KMS-11 (cell line): Measurements from ENCODE around the gene BAIAP2.

Experiments used
- H2AFZ ChIP-seq: fragments of 200-600 bp; sonication (generic); 2 replicates; pipeline ENCODE4 v1.6.1; 2016; ENCODE audit warnings: antibody characterized with exemption, mixed run types, low read depth
- H3K27ac ChIP-seq: fragments of 200-600 bp; sonication (generic); 2 replicates; pipeline ENCODE4 v1.6.1; 2016; ENCODE audit warnings: mild to moderate bottlenecking, mixed run types
- H3K27me3 ChIP-seq: fragments of 200-600 bp; sonication (generic); 2 replicates; pipeline ENCODE4 v1.6.1; 2017; ENCODE audit warnings: mild to moderate bottlenecking, low read depth, mixed run types, moderate library complexity; ENCODE audit not compliant: insufficient read depth
- H3K36me3 ChIP-seq: fragments of 200-600 bp; sonication (generic); 2 replicates; pipeline ENCODE4 v1.6.1; 2017; ENCODE audit warnings: mild to moderate bottlenecking, mixed run types; ENCODE audit not compliant: insufficient read depth
- H3K4me1 ChIP-seq: fragments of 200-600 bp; sonication (generic); 2 replicates; pipeline ENCODE4 v1.6.1; 2016; ENCODE audit warnings: mild to moderate bottlenecking, low read depth, mixed run types; ENCODE audit not compliant: poor library complexity, severe bottlenecking
- H3K4me2 ChIP-seq: fragments of 200-600 bp; sonication (generic); 2 replicates; pipeline ENCODE4 v1.7.0; 2016; ENCODE audit warnings: mild to moderate bottlenecking, mixed run types
- H3K4me3 ChIP-seq: fragments of 200-600 bp; sonication (generic); IDR thresholded peaks from 2 replicates; pipeline ENCODE4 v1.6.1; 2017; ENCODE audit warnings: low read depth, low read length, mixed read lengths; ENCODE audit not compliant: insufficient read depth
- H3K79me2 ChIP-seq: fragments of 200-600 bp; sonication (generic); 2 replicates; pipeline ENCODE4 v1.6.1; 2016; ENCODE audit warnings: low read depth, mixed run types; ENCODE audit not compliant: insufficient read depth
- H3K9ac ChIP-seq: fragments of 200-600 bp; sonication (generic); 2 replicates; pipeline ENCODE4 v1.6.1; 2016; ENCODE audit warnings: mild to moderate bottlenecking, mixed run types
- H4K20me1 ChIP-seq: fragments of 200-600 bp; sonication (generic); 2 replicates; pipeline ENCODE4 v1.6.1; 2016; ENCODE audit warnings: mild to moderate bottlenecking, mixed run types; ENCODE audit not compliant: insufficient read depth
- CTCF ChIP-seq: fragments of 200-600 bp; sonication (generic); conservative IDR thresholded peaks from 2 replicates; pipeline ENCODE4 v1.6.1; 2017; ENCODE audit warnings: low read depth, mild to moderate bottlenecking, antibody characterized with exemption, low read length, moderate library complexity, mixed read lengths

The BAIAP2 gene

GRCh38 chr17:81159611-81160265 lies 124.8 kb downstream of the BAIAP2 start:
- TF ChIP-seq CTCF, result no peak
- Histone ChIP-seq H3K9ac (no peak overlapping the region), H3K4me2 (no peak overlapping the region), H3K4me3 (no peak overlapping the region), H4K20me1 (no peaks in the 10 kb centered on the region), H3K27ac (no peak overlapping the region), H3K27me3 (peaks cover 93% of the 10 kb centered on the region), H3K36me3 (no peaks in the 10 kb centered on the region), H3K79me2 (no peaks in the 10 kb centered on the region), H3K4me1 (no peaks in the 10 kb centered on the region), H2AFZ (no peak overlapping the region)

GRCh38 chr17:81160306-81160705 lies 125.4 kb downstream of the BAIAP2 start:
- no peaks in the 10 kb centered on the region for H3K79me2 ChIP-seq
- H4K20me1 ChIP-seq, result no peaks in the 10 kb centered on the region
- H2AFZ ChIP-seq, result no peak overlapping the region
- H3K4me3 ChIP-seq, result no peak overlapping the region
- H3K9ac ChIP-seq, result no peak overlapping the region
- H3K27me3 ChIP-seq, result peaks cover 93% of the 10 kb centered on the region
- H3K27ac ChIP-seq, result no peak overlapping the region
- H3K4me2 ChIP-seq, result no peak overlapping the region
- H3K4me1 ChIP-seq, result no peaks in the 10 kb centered on the region
- no peak for TF ChIP-seq CTCF
- H3K36me3 ChIP-seq, result no peaks in the 10 kb centered on the region

DNA sequence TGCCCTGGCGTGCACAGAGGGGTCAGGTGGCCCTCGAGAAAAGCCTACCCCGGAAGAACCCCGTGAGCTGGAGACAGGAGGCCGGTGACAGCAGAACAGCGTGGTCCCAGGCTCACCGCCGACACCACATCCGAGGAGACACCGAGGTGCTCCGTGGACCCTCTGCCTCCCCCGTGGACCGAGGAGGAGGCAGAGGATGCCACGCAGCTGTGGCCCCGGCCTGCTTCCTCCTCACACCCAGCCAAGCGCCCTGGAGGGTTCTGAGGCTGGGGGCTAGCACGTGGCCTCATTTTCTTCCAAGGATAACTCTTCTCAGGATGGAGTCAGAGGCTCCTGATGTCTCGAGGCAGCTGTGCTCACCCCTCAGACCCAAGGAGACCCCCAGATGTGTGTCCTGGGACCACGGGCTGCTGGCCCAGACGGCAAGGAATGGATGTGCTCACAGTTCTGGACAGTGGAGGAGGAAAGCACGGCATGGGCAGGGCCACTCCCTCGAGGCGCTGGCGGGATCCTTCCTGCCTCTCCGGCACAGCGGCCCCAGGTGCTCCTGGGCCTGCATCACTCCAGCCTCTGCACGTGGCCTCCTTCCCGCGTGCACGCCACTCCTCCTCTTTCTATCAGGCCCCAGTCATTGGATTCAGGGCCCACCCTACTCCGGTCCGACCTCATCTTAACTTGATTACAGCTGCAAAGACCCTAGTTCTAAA lies 125.9 kb downstream of the BAIAP2 start:
- Histone ChIP-seq H3K4me3 (no peak overlapping the region), H3K79me2 (no peaks in the 10 kb centered on the region), H4K20me1 (no peaks in the 10 kb centered on the region), H3K27ac (no peak overlapping the region), H2AFZ (no peak overlapping the region), H3K4me1 (no peaks in the 10 kb centered on the region), H3K27me3 (peaks cover 92% of the 10 kb centered on the region), H3K36me3 (no peaks in the 10 kb centered on the region), H3K4me2 (no peak overlapping the region), H3K9ac (no peak overlapping the region)
- TF ChIP-seq CTCF, result no peak

GRCh38 chr17:81161536-81161935 lies 126.6 kb downstream of the BAIAP2 start:
- Histone ChIP-seq H3K4me2 (no peak overlapping the region), H3K27ac (no peak overlapping the region), H3K4me1 (no peaks in the 10 kb centered on the region), H3K4me3 (no peak overlapping the region), H3K36me3 (no peaks in the 10 kb centered on the region), H3K9ac (no peak overlapping the region), H4K20me1 (no peaks in the 10 kb centered on the region), H3K27me3 (peaks cover 88% of the 10 kb centered on the region), H2AFZ (no peak overlapping the region), H3K79me2 (no peaks in the 10 kb centered on the region)
- TF ChIP-seq CTCF, result no peak
